Stimulated activated CD4-positive, alpha-beta T cell treated with anti-CD3 and anti-CD28 coated beads, Interleukin-15, amount 100 ng/mL, for 48 hours (primary cell): Measurements from ENCODE around the gene ZCCHC4.
"Not testable (repeated sequence)": the region's sequence is repeated elsewhere in the genome, so short reads cannot be mapped to it uniquely, and the experiment has no call there.

Experiments
- DNase-seq, 2 donors: peaks; one replicate each; pipeline ENCODE4 v3.0.0-alpha.2; 2020; ENCODE audit warnings: low read depth in 2 of 2

ZCCHC4 gene

DNA sequence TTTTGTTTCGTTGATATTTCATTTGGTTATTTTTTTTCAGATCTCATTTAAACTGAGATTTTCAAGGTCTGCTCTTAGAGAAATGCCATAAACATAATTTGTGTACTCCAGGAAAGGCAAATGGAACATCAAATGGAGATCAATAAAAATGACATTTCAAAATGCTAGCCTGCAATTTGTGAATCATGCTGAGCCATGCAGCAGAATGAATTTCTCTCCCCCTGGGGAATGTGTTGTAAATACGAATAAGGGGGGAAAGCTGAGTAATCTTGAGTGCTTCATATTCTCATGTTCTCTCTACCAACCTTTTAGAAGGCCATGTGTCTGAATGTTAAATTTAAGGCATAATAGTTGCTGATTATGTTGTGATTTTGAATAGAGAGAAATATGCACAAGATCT lies 7.8 kb downstream of the ZCCHC4 start:
- DNase-seq = no peak

DNA sequence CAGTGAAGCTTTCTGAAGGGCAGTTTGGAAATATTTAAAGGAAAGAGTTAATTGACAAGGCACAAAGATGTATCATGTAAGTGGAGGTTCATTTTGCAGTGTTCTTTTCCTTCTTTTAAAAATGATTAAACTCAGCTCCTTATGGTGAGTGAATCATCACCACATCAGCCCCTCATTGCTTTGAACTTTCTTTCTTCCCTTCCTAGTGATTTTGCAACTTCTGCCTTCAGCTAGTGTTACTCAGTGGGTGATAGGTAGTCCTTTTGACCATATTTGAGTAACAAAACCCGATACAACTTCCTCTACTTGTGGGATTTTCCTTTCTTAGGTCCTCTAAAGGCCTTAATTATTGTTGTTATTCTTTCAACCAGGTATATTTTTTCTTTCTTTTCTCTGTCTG lies 8.2 kb downstream of the ZCCHC4 start:
- no peak for DNase-seq

DNA sequence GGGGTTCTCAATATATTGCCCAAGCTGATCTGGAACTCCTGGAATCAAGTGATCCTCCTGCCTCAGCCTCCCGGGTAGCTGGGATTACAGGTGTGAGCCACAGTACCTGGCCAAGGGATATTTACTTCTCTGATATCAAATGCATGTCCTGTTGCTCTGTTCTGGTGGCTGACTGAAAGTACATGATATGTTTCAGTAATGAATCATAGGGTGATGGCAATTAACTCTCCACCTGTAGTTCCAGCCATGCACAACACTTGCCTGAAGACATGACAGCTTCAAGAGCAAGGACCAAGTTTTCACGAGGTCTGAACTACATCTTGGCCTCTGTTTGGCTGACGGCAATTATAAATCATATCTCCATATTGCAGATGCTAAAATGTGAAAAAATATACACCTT lies 9.1 kb downstream of the ZCCHC4 start:
- no peak for DNase-seq

DNA sequence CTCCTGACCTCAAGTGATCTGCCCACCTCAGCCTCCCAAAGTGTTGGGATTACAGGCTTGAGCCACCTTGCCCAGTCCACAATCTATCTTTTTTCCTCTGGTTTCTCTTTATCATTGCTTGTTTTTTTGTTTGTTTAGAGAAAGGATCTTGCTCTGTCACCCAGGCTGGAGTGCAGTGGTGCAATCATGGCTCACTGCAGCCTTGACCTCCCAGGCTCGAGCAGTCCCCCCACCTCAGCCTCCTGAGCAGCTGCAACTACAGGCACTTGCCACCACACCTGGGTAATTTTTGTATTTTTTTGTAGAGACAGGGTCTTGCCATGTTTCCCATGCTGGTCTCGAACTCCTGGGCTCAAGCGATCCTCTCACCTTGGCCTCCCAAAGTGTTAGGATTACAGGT lies 15.9 kb downstream of the ZCCHC4 start:
- DNase-seq = not testable (repeated sequence)

DNA sequence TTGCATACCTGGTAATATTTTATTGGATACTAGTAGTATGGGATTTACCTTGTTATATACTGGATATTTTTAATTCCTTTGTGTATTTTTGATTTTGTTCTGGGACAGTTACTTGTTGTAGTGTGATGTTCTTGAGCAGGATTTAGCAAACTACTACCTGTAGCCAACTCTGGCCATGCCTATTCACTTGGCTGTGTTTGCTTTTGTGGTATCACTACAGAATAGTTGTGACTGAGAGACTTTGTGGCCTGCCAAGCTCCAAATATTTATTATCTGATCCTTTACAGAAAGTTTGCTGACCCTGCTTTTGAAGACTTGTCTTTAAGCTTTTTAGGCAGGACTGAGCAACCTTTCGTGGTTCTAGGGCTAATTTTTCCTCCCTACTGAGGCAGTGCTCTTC lies 17.8 kb downstream of the ZCCHC4 start:
- no peak for DNase-seq

DNA sequence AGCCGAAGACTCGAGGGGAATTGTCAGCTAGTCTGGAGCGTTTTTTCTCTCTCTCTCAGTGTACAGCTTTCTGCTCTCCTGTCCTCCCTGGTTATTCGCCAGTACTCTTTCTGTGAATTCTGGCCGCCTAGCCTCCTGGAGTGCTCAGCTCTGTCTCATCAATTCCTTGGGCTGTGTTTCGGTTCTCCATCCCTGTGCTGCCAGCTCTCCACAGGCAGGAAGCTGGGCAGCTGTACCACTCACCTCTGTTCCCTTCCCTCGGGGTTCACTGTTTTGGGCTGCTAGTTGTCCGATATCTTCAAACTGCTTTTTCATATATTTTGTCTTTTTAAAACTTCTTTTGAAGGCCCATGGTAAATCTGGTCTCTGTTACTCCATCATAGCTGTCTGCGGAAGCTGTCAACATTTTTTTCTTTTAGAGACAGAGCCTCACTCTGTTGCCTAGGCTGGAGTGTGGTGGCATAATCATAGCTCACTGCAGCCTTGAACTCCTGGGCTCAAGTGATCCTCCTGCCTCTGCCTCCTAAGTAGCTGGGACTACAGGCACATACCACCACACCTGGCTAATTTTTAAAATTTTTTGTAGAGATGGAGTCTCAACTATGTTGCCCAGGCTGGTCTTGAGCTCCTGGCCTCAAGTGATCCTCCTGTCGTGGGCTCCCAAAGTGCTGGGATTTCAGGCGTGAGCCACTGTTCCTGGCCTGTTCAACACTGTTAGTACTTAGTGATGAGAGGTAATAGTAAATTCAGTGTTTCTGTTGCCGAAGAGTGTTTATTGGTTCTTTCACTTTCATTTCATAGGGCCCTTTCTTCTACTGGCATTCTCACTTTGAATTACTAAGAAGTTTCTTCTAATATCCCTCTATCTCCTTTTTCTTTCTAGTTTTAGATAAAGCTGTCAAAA lies 18.6 kb downstream of the ZCCHC4 start:
- DNase-seq = no peak

DNA sequence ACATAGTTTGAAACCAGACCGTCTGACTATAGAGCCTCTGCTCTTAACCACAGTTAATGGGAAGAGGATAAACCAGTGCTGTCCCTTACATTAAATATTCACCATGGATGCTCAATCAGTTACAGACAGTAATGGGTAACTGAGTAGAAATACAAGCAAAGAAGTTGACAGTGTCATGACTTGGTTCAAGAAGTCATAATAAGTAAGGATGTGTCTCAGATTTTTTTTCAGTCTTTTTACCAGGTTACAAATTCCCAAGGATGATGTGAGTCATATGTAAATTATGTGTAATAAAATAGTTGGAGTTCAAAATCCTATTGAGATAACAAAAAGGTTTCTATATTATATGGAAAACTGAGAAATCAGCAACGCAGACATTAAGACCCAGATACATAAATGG lies 31.1 kb downstream of the ZCCHC4 start:
- no peak for DNase-seq

DNA sequence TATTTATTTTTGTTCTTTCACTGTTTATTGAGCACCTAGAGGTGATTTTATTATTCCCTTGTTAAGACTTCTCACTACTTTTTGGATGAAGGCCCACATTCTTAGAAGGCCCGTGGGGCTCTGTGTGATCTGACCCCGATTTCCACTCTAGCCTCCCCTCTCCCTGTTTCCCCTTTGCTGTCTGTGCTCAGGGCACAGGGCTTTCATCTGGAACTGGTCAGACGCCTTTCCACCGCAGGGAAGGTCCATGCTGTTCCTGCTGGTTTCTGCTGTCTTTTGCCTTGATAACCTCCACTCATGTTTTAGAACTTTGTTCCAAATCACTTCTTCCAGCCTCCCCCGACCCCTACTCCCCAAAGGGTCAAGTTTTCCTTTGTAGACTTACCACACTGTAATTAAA lies 33.2 kb downstream of the ZCCHC4 start:
- DNase-seq = no peak

DNA sequence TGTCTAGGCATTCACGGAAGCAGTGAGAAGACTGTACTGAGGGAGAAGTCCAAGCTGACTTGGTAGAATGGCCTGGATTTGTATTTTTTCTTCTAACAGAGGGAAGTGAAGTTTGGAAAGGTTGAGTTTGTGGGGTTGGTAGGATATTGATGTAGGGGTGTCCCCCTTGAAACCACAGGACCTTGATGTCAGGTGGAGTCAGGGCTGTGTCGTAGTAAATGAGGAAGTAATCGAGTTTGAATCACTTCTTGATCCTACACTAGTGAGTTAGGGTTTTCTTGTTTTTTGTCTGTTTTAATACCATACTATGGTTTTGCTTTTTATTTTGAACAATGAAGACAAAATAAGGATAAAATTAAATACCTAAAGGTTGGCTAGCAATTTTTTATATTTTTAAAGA lies 34.3 kb downstream of the ZCCHC4 start:
- no peak for DNase-seq

DNA sequence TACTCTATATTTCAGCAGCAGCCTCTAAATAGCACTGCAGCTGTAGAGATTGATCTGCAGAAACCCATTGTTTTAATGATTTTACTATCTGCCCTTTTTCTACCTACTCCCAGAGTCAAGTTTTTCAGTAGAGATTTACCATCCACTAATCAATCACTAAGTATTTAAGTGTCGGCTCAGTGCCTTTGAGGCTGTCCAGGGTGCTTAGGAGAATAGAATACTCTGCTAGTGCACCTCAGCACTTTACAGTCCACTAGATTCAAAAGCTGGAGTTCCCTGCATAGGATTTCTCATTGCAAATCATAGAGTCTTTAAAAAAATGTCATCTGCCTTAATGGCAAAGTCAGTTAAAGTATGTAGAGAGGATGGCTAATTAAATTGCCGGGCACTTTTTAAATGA lies 34.9 kb downstream of the ZCCHC4 start:
- no peak for DNase-seq

DNA sequence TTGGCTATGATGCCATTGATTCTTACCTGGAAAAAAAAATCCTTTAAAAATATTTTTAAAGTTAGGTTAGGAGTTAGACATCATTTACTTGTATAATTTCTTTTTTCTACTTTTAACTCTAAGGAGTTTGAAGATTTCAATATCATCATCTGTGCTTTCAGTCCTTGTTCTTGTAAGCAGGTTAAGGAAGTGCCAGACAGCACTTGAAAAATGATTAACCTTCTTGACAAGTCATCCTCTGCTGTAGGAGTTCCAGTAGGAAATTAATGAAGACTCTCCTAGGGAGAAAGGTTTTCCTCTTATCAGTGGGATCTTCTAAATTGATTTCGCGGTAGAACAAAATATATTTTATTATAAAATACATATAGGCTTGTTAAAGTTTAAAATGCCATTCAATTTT lies 35.4 kb downstream of the ZCCHC4 start:
- DNase-seq = no peak

DNA sequence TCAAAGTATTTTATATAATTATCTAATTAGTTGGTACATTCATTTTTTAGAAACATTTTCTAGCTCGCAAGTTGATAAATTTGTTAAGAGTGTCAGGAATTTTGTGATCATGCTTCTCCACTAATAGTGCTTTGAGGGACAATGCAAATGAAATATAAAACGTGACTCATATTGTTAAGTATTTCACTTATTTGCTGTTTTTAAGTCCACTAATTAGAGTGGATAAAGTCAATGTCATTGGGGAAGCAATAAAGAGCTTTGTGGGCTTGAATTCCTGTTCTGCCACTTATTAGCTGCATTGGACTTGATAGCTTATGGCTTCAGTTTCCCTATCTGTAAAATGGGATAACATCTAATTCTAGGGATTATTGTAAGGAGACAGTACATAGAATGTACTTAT lies 38.0 kb downstream of the ZCCHC4 start:
- DNase-seq = no peak

DNA sequence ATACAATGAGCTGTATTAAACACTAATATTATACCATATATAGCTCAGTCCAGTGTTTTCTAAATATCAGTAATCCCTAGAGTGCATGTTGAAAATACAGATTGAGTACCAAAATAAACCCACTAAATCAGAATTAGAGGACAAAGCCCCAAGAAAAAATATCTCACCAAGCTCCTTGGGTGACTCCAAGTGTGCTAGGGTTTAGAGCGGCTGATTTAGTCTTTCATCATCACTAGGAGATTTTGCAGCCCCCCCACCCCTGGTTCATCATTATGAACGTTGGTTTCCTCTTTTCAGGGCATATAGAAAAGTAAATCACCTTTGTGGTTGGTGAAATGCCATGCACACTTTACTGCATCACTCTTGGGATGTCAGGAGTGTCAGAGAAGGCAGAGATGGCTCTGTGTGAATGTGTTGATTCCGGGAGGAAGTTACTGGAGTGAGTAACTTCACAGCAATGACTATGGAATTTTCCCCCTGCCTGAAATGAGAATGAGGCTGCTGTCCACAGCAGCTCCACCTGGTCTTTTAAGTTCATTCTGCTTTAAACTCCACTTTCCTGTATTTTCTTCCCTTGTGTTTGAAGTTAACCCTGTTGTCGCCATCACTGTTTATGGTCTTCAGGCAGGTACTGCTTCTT lies 39.3 kb downstream of the ZCCHC4 start:
- no peak for DNase-seq

DNA sequence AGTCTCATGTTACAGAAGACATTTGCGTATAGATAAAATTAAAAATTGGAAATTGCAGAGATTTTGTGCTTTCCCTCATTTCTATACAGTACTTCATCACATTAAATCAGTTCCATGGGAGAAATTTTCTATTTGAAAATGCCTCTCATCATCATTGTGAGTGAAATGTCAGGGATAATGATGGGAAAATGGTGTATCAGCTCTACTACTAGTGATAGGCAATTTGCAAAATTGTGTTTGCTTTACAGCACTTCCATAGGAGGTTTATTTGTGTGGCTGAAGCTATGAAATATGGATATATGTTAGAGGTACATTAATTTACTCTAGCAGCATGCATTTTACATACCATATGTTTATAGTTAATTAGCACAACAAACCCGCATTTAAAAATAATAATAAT lies 43.5 kb downstream of the ZCCHC4 start:
- no peak for DNase-seq

DNA sequence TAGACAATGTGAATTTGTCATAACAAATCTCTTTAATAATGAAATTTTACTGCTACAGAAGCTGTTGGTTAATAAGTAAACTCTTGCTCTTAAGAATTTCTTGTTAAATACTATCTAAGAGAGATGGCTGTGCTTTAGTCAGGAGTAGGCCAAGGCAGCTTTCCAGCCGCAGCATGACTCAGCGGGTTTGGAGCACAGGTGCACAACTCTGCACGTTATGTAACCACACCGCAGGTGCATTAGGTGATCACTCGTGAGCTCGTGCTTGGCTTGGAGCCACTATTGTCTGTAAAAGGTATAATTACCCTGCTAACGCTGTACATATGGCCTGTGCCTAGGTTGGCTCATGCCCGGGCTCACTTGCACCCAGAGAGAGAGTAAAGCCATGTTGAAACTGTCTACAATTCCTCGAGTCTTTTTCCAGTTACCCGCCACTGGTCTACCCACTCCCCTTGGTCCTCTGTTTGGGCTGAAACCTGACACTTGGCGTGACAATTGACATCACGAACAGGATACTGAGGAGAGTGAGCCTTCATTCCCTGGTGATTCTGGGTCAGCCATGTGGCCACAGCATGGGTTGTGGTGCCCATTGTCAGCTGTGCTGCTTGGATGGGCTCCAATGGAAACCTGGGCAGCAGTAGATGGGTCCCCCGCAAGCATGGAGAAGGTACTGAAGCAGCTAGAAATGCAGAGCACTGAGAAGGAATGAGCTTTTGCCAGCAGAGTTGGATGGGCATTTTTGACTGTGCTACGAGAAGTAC lies 46.1 kb downstream of the ZCCHC4 start:
- no peak for DNase-seq

DNA sequence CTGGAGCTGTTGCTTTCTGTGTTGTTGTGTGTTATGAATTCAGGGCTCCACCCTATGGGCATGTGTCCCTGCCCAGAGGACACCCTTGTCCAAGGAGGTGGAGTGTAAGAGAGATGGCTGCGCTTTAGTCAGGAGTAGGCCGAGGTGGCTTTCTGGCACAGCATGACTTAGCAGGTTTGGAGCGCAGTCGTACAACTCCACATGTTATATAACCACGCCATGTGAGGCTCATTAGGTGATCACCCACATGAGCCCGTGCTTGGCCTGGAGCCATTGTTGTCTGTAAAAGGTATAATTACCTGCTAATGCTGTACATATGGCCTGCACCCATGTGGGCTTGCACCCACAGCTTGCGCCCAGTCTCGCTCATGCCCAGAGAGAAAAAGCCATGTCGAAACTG lies 48.7 kb downstream of the ZCCHC4 start:
- DNase-seq = no peak

DNA sequence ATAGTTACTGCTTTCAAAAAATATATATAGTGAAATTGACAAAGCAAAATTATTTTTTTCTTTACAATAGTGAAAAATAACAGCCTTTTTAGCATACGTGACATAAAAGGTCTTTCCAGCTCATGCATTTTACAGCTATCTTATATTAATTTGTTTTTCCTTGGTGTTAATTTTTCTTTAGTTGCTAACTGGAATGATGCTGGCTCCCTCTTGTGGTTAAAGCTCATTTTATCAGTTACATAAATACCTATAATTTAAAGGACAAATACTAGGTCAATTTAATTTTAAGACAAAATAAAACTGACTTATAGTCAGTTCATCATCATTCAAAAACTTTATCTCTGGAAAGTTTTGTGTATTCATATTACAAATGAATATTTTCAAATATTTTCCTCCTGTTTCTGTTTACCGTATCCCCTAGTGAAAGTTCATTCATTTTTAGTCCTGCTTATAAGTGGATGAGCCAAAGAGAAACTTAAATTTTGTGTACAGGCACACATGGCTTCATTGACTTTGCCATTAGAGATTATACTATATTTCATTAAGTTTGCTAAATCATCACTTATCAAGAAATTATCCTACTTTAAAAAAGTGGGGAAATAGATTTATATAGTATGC lies 54.5 kb downstream of the ZCCHC4 start:
- DNase-seq = no peak

DNA sequence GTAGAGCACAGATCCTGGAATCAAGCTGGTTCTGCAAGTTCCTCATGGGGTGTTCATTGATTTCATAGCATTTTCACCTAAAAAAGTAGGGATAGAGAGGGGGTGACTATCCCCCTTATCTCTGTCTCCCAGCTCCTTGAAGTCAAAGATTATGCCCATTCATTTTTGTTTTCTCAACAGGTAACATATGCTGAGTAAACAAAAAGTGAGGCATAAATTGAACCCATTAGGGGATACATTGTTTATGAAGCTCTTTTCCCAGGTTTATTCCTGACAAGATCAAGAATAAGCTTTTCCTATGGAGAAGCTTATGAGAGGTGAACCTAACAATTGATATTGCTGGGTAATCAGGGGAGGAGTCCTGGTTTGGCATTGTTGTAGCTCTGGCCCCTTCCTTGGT lies 55.3 kb downstream of the ZCCHC4 start:
- DNase-seq = no peak

DNA sequence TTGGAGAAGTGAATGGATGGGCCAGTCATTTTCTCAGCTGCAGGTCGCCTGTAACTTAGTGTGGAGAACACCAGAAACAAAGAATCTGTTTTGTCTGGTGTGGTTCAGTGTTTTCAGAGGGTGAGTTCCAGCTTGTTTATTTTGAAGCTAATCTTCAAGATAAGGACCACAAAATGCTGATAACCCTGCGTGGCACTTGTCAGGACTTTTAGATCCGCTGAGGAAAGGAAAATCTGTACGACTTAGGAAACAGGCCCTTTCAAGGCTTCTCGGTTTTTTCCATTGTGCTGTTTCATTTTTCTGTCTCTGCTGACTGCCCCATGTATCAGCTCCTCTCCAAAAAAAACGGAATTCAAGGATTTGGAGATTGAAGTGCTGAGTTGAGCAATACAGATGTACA lies 55.7 kb downstream of the ZCCHC4 start:
- DNase-seq = no peak

DNA sequence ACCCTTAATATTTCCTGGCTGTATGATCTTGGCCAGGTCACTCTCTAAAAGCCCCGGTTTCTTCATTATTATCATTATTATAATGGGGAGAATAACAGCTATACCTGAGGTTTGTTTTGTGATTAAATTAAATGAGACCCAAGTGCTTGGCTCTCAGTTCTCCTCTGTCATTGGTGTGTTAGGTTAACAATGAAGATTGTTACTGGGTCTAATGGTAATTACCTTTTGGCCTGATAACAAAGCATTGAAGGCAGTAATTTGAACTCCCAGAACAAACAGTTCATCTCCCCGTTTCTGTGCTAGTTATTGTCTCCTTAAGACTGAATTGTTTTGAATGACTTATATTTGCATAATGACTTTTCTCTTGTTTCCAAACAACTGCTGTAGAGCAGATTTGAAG lies 57.7 kb downstream of the ZCCHC4 start:
- DNase-seq = no peak

DNA sequence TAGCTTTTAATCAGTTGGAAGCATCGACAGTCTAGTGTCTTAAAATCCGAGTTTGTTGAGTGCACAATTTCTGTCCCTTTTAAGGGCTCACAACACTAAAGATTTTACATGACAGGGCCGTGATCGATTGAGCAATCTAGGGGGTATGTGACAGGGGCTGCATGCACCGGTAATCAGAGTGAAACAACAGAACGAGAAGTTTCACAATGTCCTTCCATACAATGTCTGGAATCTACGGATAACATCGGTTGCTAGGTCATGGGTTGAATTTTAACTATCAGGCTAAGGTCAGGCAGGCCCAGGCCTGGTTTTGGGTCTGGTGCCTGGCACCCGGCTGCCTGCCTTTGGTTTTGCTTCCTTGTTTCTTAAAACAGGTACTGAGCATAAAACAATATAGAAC lies 60.0 kb downstream of the ZCCHC4 start:
- DNase-seq = not testable (repeated sequence)
